MV-4-11 (cell line): ENCODE results near the gene ATF4.
"Not testable (repeated sequence)": the region's sequence is repeated elsewhere in the genome, so short reads cannot be mapped to it uniquely, and the experiment has no call there.

Source experiments
- DNase-seq: peaks from one replicate; lab custom pipeline; 2025; lab: John Stamatoyannopoulos, UW

Gene ATF4

DNA sequence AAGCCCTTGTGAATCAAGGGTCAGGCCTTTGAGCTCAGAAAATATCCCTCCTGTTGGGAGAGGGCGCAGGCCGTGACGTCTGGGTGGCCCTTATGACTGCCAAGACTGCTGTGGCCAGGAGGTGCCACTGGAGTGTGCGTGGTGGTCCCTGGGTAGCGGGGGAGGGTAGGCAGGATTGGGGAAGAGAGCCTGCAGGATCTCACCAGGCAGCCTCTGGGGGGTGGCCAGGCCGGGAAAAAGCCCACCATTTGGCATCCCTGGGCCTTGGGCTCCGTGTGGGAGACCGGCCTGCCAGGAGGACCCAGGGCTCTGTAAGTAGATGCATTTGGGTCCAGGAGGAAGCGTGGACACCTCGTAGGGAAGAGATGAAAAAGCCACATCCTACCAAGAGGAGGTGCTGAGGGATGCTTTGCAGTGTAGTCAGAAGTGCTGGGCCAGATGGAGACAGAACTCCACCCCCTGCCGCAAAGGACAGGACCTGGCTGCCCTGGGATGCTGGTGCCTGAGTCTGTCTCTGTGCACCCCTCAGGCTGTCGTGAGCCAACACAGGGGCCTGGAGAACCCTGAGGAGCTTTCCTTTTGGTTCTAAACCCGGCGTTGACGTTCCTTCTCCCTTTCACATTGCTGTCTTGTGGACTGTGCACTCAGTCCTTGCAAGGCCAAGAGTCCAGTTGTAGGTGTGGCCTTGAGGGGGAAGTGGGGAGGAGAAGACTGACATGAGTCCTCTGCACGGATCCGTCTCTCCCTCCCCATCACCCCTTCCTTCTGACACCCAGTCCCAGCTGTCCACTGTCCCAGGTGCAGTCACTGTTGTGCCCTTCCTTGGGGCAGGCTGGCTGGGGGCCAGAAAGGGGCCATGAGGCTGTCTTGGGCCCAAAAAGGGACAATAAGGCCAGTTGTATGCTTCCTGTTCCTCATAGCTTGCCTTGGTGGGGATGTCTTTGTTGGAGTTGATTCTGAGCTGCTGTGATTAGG lies 31.0 kb upstream of the ATF4 start:
- DNase-seq, result no peak

- DNase-seq, result peak; percentile 79
Measured at GRCh38 chr22:39490135-39490798, 30.1 kb upstream of the ATF4 start.

DNA sequence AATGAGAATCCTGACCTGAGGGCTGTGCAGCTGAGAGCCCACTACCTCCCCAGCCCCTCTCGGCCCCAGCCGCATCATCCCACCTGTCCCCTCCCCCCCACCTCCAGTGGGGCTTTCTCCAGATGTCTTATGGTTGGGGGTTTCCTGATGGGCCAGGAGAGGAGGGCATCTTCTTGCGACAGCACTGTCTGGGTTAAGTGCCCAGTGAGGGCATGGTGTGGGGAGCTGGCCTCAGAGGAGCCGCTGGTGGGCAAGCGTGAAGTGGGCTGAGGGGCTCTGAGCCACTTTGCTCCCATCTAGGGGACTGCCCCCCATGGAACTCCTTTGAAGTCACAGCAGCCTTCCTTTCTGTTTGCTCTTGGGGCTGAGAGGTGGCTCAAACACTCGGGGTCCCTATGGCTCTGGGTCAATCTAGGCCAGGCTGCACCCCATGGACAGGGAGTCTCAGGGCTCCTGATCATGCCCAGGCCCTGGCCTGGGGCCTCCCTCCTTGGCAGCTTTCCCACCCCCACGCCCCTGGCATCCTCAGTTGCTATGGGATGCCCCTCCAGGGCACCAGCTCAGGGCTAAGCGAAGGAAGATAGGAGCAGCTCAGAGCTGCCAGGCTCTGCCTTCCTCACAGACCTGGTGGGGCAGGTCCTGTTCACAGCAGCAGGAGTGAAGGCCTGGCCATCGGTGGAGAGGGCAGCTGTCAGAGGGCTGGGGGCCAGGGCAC lies 29.2 kb upstream of the ATF4 start:
- DNase-seq, result no peak

GRCh38 chr22:39491696-39492095 lies 28.7 kb upstream of the ATF4 start:
- no peak for DNase-seq

GRCh38 chr22:39492186-39492585 lies 28.2 kb upstream of the ATF4 start:
- DNase-seq, result no peak

DNA sequence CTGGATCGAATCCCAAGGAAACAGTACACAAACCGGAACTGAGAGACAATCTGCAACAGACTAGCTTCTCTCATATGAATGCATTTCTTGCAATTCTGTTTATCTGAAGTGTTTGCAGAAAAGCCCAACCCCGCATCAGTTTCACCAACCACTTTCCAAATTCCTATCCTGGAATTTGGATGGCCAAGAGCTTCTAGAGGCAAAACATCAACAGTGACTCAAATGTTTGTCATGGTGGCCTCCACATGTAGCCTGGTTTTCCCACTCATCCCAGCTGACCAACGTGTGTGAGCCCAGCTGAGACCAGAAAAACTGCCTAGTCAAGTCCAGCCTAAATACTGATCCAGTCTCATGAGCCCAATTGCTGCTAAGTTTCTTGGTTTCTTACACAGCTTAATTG lies 26.6 kb upstream of the ATF4 start:
- DNase-seq, result no peak

DNA sequence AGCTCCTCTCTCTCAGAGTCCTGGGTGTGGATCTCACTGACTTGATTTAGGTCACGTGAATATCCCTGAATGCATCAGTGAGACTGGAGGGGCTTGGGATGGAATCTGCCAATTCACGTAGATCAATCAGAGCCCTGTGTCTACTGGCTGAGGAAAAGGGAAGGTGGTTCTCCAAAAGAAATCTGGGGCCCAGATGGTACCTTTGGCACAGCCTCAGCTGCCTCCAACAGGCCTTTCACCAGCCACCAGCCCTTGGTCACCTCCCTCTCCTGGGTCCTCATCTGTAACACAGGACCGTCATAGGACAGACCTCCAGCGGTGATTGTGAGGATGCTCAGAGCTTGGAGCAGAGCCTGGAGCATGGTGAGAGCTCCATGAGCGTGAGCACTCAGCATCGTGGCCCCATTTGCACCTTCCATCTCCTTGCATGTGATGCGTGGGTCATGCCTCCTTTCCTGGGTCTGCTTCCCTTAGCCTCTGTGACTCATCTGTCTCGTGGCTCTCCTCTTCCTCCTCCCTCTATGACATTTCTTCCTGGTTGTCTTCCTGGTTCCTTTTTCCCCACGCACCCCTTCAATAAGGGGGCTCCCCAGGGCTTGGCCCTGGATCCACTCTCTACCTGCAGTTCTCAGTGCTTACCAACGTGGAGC lies 25.8 kb upstream of the ATF4 start:
- DNase-seq, result peak; percentile 55

DNA sequence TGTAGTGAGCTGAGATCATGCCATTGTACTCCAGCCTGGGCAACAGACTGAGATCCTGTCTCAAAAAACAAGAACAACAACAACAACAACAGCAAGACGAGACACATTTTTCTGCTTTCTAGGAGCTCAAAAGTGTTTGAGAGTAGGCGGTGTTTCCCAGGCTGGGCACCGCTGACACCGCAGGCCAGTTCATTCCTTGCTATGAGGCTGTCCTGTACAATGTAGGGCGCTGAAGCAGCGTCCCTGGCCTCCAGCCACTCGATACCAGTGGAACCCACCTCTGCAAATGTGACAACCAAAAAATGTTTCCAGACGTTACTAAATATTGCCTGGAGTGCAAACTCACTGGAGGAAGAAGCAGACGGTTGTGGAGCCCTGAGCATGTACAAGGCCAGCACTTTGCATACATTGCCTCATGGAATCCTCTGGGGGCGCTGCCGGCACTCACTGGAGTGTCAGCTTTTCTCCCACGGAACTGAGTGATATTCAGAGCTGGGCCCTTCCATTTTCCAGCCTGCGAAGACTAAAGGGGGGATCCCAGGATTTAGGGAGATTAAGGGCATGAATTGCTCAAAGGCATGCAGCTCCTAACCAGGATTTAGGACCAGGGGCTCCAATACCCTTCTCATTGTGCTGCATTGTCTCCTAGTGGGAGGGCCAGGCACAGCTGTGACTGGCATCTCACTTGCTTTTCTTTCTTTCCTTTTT lies 24.1 kb upstream of the ATF4 start:
- DNase-seq, result peak; percentile 74

- DNase-seq, result no peak
Measured at GRCh38 chr22:39497429-39497828, 22.9 kb upstream of the ATF4 start.

- DNase-seq, result no peak
Measured at GRCh38 chr22:39498368-39498767, 22.0 kb upstream of the ATF4 start.

DNA sequence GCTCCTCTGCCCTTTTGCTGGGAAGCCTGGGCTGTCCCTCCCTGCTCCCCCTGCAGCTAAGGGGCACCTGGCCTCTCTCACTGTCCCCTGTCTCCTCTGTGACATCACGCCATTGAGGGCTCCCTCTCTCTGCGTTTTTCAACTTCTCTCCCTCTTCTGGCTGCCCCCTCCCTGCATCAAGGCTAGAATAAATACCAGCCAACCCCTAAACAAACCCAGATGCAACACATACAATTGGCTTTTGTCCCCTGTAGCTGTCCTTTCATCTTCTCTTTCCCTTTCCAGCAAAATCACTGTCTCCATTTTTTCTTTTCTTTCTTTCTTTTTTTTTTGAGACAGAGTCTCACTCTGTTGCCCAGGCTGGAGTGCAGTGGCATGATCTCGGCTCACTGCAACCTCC lies 21.6 kb upstream of the ATF4 start:
- no peak for DNase-seq

GRCh38 chr22:39500101-39500500 lies 20.3 kb upstream of the ATF4 start:
- no peak for DNase-seq

- DNase-seq, result no peak
Measured at GRCh38 chr22:39501644-39502108, 18.7 kb upstream of the ATF4 start.

GRCh38 chr22:39502109-39502788 lies 18.1 kb upstream of the ATF4 start, which contains the start of gene MIEF1:
MIEF1 (plus strand) TSS chr22:39502290; CDS start chr22:39511295, 9,005 bp downstream.
- DNase-seq, result peak; percentile 94

DNA sequence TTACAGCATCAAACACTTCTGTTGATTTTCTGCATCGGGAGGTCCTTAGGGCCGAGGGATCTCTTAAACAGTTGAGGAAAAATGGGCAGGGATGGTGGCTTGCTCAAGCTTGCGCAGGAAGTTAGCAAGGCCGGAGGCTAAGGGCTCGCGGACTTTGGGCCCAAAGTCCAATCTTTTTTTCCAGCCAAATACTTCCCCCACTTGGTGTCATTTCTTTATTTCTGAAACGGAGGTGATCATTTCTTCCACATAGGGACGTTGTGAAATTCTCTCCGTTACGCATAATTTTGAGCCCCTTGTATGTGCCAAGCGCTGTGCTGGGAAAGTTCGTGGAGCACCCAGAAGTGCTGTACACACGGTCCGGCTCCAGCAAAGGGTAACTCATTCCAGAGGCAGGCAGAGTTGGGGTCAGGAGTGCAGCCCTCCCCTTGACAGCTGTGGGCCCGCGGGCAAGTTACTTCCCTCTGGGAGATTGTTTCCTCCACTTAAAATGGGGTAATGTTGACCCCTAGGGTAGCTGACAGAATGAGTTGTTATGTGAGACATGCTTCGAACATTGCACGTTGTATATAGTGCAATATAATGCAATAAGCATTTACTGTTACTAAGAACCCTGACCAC lies 17.5 kb upstream of the ATF4 start:
- peak; percentile 64 for DNase-seq

GRCh38 chr22:39503630-39504029 lies 16.7 kb upstream of the ATF4 start:
- peak; percentile 37 for DNase-seq

- DNase-seq, result no peak
Measured at GRCh38 chr22:39504071-39504470, 16.3 kb upstream of the ATF4 start.

- not testable (repeated sequence) for DNase-seq
Measured at GRCh38 chr22:39507021-39507420, 13.3 kb upstream of the ATF4 start.

- DNase-seq, result no peak
Measured at GRCh38 chr22:39508393-39508792, 12.0 kb upstream of the ATF4 start.

DNA sequence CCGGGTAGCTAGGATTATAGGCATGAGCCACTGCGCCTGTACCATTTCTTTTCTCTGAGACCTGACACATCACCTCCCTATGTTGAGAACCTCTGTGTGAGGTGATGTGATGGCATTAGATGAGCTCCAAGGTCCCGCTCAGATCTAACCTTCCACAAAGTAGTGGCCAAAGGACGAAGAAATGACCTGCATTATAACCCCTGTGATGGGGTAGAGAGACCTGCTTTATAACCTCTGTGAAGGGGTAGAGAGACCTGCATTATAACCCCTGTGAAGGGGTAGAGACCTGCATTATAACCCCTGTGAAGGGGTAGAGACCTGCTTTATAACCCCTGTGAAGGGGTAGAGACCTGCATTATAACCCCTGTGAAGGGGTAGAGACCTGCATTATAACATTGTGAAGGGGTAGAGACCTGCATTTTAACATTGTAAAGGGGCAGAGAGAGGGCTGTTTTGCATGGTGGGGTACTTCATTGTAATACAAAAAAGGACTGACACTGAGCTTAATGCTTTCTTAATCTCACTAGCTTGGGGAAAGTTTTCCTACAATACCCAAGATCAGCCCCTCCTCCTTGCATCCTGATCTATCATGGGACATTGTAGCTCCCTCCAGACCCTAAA lies 9.7 kb upstream of the ATF4 start:
- DNase-seq, result no peak
